ENCODE measurements around the gene HADH.
"Not testable (repeated sequence)": the region's sequence is repeated elsewhere in the genome, so short reads cannot be mapped to it uniquely, and the experiment has no call there.

Gene HADH

GRCh38 chr4:108031427-108032083 is 41.9 kb downstream of the HADH start:
- no peak for DNase-seq

DNA sequence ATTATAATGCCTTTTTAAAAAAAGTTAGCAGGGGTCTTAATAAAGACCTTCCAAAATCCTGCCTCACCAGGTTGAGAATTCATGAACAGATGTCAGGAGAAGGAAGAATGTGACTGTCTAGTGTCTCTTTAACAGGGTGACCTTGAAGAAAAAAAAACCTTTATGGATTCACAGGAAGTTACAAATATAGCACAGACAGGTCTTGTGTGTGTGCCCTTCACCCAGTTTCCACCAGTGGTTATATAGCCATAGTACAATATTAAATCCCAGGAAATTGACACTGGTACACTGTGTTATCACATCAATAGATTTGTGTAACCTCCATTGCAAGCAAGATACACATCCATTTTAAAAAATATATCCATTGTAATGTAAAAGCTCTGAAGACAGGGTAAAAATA is 43.7 kb downstream of the HADH start:
- DNase-seq: no peak

- DNase-seq: no peak
Observed at GRCh38 chr4:108034565-108034964, 44.9 kb downstream of the HADH start.

DNA sequence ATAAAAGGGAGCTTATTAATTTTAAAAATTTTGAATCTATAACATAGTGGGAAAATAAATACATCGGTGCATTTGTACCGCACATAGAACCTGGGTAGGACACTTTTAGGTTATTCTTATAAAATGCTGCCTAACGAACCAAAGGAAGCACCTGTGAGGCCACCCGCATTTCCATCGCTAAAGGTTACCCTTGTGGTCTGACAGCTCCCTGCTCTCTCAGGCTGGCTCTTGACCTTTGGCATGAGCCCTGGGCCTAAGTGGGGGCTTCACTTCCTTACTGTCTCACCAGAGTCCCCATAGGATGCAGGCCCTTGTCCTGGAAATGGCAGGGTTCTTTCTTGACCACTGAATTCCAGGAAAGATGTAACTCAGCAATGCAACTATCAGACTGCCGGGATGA is 46.0 kb downstream of the HADH start:
- no peak for DNase-seq

DNA sequence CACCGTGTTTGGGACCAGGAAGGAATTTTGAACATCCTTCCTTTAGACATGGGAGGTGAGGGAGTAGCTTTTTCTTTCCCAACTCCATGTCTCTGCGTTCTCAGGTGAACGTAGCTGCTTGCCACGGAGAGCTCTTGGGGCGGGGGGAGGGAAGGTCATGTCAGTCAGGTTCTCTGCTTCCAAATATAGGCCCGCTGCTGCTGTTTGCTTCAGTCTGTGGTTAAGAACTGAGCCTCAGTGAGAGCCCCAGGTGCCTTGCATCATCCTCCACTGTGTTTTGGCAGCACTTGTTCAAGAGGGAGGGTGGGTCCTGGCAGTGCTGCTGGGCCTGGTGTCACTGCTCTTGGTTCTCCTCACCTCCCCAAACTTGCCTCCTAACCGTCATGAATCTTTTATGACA is 46.5 kb downstream of the HADH start:
- no peak for DNase-seq

DNA sequence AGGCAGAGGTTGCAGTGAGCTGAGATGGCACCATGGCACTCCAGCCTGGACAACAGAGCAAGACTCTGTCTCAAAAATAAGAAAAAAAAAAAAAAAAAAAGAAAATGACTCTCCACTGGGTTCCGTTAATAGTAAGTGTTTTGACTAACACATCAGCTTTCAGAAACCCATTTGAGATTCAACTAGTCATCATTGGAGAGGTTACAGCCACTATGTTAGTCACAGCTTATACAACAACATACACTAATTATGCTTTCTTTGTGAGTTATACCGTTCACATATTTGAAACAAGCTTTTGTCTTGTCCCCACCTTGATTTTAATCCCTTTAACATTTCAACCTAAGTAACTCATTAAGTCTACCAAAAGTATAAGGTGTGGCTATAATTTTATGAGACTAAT is 48.2 kb downstream of the HADH start:
- no peak for DNase-seq

DNA sequence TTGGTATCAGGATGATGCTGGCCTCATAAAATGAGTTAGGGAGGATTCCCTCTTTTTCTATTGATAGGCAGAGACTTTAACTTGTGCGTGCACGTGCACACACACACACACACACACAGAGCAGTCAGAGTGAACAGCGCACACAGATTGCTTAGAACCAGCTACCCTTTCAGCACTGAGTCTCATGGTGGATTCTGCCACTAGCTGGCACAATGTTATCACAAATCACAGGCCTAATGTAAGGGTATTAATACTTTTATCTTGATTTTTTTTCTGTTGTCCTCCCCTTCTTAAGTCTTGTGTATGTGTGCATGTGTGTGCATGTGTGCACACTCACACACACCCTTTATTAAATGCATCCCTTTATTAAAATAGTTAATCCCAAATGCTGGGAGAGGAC is 53.2 kb downstream of the HADH start:
- no peak for DNase-seq

GRCh38 chr4:108043526-108043925 is 53.8 kb downstream of the HADH start:
- no peak for DNase-seq

DNA sequence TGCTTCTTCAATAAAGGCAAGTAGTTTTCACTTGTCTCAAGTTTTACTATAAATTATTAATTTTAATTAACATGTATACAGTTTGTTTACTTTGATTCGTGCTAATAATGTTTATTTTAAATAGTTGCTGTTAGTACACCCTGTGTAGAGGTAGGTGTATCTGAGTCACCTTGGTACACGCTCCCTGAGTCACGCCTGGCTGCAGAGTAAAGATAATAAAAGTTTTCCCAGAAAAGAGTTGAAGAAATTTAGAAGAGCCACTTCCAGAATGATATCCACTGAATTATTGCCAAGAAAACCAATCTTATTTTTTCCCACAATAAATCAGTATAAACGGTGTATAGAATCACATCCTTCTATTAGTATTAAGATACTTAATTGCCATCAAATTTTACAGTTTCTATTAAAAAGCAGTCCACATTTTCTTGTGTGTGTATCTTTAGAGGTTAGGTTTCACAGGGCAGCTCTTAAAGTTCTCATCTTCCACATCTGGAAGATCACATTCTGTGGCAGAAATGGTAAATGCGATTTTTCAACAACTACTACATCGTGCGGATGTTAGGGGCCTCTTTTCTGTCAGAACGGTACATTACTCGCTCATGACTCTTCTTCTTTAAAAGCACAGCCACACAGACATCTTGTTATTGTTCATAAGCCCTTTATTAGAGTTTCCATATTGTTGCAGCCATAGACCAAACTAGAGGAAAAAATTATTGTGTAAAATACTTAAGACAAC is 55.4 kb downstream of the HADH start:
- no peak for DNase-seq

DNA sequence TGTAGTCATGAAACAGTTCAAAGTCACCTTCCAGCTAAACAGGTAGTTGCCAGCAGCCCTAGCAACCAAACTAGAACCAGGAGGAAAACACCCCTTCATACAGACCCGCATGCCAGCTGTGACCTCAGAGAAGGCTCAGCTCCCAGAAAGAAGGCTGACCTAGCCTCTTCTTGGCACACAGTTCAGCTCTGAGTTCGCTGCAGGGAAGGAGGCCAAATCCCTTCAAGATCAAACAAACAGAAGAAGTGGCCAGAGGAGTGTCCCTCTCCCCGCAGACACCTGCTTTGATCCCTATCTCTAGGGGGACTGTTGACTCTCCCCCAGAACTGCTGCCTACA is 56.0 kb downstream of the HADH start:
- DNase-seq: no peak

- no peak for DNase-seq
Observed at GRCh38 chr4:108047199-108047598, 57.5 kb downstream of the HADH start.

GRCh38 chr4:108048157-108048556 is 58.5 kb downstream of the HADH start:
- DNase-seq: no peak

DNA sequence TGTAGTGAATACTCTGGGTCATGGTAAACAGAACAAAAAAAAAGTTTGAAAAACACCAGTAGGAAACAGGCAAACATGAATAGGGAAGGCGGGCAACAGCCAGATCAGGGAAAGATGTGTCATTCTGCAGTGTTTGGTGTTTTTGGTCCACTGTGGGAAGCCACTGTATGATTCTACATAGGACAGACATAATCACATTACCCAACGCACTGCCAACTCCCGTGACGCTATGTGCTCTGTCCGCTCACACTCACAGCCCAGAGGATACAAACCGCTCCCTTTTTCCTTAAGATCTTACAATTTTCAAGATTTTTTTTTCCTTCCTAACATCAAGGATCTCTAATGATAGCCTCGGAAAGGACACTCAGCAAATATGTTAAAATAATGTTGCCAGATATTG is 59.3 kb downstream of the HADH start:
- no peak for DNase-seq

DNA sequence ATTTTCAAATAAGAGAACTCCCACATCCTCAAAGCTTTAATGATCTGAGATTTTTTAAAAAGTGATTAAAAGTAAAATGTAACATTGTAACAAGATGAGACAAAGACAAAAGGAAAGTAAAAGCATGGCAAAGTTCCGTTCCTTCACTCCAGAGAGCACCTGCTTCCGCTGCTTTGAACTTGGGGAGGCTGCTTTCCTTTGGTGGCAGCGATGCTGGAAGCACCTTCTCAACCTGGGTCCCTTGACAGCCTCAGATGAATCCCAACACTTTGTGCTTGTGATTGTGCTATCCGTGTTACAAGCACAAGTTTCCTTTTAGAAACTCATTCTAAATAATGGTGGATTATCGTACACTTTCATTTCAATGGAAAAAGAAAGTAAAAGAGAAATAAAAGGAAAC is 59.7 kb downstream of the HADH start:
- DNase-seq: no peak

GRCh38 chr4:108050166-108051111 is 60.8 kb downstream of the HADH start:
- not testable (repeated sequence) for DNase-seq

GRCh38 chr4:108051343-108051742 is 61.7 kb downstream of the HADH start:
- no peak for DNase-seq

DNA sequence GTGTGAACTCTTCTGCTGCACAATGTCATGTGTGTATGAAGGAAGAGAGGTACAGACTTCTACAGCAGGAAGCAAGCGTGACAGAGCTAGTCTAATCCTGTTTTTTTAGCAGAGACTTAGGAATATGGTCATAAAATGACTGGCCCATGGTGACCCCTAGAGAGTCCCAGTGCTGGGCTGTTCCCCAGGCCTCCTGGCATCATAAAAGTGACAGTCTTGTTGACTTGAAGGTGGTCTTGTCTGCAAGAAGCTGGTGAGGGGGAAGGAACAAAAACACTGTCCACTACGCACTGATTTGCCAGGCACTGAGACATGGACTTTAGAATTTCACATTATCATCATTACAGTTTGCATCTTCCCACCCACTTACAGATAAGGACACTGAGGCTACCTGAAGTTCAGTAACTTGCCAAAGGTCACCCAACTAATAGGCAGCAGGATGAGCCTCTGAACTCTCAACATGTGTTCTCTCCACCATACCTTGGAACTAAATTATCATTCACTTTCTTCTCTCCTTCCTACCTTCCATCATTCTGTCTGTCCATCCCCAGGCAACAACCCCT is 63.0 kb downstream of the HADH start:
- DNase-seq: no peak

DNA sequence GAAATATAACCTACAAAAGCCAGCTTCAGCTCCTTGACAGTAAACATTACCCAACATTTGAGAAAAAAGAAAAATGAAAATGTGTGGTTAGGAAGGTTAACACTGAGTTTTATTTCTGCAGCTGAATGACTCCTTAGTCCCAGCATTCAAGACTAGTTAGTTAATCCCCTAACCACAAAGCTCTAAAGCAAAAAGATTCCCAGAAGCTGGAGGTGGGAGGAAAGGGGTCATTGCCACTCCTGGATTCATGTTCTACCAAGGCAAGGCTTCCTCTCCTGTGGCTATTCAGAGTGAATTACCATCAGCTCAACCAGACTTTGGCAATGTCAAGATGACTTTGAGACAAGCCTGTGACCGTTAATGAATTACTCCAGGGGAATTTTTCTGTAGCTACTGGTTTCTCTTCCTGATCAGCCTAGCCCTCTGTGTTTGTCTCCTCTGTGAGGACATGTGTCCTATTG is 63.6 kb downstream of the HADH start:
- DNase-seq: no peak

- DNase-seq: no peak
Observed at GRCh38 chr4:108054025-108054638, 64.4 kb downstream of the HADH start.

DNA sequence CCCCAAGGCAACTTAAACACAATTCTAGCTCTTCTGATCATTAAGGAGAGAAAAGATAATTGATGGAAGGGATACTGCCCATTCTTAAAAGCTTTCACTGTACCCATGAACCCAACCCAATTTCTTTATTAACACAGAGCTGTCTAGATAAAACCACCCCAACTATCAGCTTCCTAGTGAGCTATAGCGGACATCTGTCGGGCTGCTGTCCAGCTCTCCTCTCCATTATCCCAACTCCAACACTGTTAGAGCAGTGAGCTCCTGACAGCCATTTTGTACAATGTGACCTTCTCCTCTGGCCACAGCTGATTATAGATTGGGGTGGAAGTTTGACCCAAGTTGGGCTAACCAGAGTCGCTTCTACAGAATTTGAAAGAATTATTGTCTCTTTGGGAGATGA is 66.1 kb downstream of the HADH start:
- no peak for DNase-seq

DNA sequence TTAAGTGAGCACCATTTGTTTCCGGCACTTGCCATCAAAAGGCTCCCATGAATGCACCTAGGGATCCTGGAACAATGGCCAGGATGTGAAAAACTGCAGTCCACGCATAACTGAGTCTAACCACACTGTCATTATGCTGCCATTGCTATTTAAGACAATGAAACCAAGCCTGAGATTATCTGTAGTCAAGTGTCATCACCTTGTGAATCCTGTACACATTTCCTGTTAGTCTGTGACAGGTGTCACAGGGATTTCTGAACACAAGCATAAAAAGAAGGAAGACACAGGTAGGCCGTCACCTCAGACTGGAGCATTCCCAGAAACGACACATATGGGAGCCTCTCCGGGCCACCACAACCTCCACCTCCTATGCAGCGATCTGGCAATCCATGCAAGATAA is 66.7 kb downstream of the HADH start:
- DNase-seq: no peak

GRCh38 chr4:108058685-108059440 is 69.2 kb downstream of the HADH start:
- DNase-seq: no peak

Data from NCI-H226 (cell line).